SK-N-SH treated with all-trans-retinoic acid at 6 μM for 48 hours (cell line): ENCODE data around the gene RANBP1.

ENCODE experiments used
- CSDC2 ChIP-seq: fragments of 250-450 bp; sonication (Bioruptor Pico); IDR thresholded peaks from 2 replicates; pipeline ENCODE4 v1.5.0; 2020; ENCODE audit warnings: mild to moderate bottlenecking, moderate library complexity
- CSRNP3 ChIP-seq: fragments of 250-450 bp; sonication (Bioruptor Pico); IDR thresholded peaks from 2 replicates; pipeline ENCODE4 v1.5.1; 2021; ENCODE audit warnings: mild to moderate bottlenecking, moderate library complexity
- OSR1 ChIP-seq: fragments of 250-450 bp; sonication (Bioruptor Pico); IDR thresholded peaks from 2 replicates; pipeline ENCODE4 v1.8.0; 2022; ENCODE audit warnings: moderate library complexity, mild to moderate bottlenecking, inconsistent platforms
- PATZ1 ChIP-seq: fragments of 250-450 bp; sonication (Bioruptor Pico); IDR thresholded peaks from 2 replicates; pipeline ENCODE4 v1.8.0; 2020; ENCODE audit warnings: mild to moderate bottlenecking, moderate library complexity, borderline replicate concordance
- PPARA ChIP-seq: fragments of 250-450 bp; sonication (Bioruptor Pico); IDR thresholded peaks from 2 replicates; pipeline ENCODE4 v1.5.0; 2020; ENCODE audit warnings: mild to moderate bottlenecking, borderline replicate concordance
- ZC3H10 ChIP-seq: fragments of 250-450 bp; sonication (Bioruptor Pico); IDR thresholded peaks from 2 replicates; pipeline ENCODE4 v1.5.1; 2021; ENCODE audit warnings: mild to moderate bottlenecking, moderate library complexity
- ZFP3 ChIP-seq: fragments of 250-450 bp; sonication (Bioruptor Pico); IDR thresholded peaks from 2 replicates; pipeline ENCODE4 v1.5.0; 2020; ENCODE audit warnings: mild to moderate bottlenecking, moderate library complexity
- ZFP30 ChIP-seq: fragments of 450-650 bp; formaldehyde crosslinking; IDR thresholded peaks from 2 replicates; pipeline ENCODE4 v1.5.0; 2022; ENCODE audit warnings: mild to moderate bottlenecking, moderate library complexity
- ZNF70 ChIP-seq: fragments of 450-650 bp; formaldehyde crosslinking; IDR thresholded peaks from 2 replicates; pipeline ENCODE4 v1.5.0; 2020; ENCODE audit warnings: mild to moderate bottlenecking, moderate library complexity

- TF ChIP-seq PPARA (no peak), OSR1 (CRISPR knock-in tag) (no peak), ZC3H10 (no peak), ZFP3 (CRISPR knock-in tag) (no peak), CSDC2 (no peak), ZNF70 (CRISPR knock-in tag) (no peak), CSRNP3 (CRISPR knock-in tag) (no peak), ZFP30 (CRISPR knock-in tag) (no peak), PATZ1 (CRISPR knock-in tag) (no peak)
Observed at GRCh38 chr22:20133930-20134549, 18.1 kb downstream of the RANBP1 start.
